HEK293T (cell line): Measurements from ENCODE around the gene KRTAP19-8.

ENCODE experiments used
- CTCF ChIA-PET: fragments of 350-600 bp; formaldehyde crosslinking; extraction: SDS; loops from one replicate; lab custom pipeline; 2021; ENCODE audit warnings: antibody characterized with exemption, inconsistent platforms; lab: Yijun Ruan, JAX
- POLR2A ChIA-PET: fragments of 350-600 bp; formaldehyde crosslinking; extraction: SDS; loops from one replicate; lab custom pipeline; 2020; ENCODE audit warnings: antibody characterized with exemption, inconsistent platforms; lab: Yijun Ruan, JAX
- DNase-seq: peaks from one replicate; pipeline ENCODE4 v3.0.0; 2012; ENCODE audit warnings: mixed read lengths; ENCODE audit errors: extremely low spot score
- ARNT ChIP-seq: fragments of 450-650 bp; IDR thresholded peaks from 2 replicates; pipeline ENCODE4 v1.6.1; 2017; ENCODE audit warnings: mild to moderate bottlenecking
- BHLHE40 ChIP-seq: fragments of 450-650 bp; IDR thresholded peaks from 2 replicates; pipeline ENCODE4 v1.6.1; 2016; ENCODE audit warnings: mild to moderate bottlenecking, moderate library complexity, borderline replicate concordance
- CTBP1 ChIP-seq: fragments of 450-650 bp; IDR thresholded peaks from 2 replicates; pipeline ENCODE4 v1.6.1; 2016; ENCODE audit warnings: borderline replicate concordance
- ELF4 ChIP-seq: fragments of 450-650 bp; IDR thresholded peaks from 2 replicates; pipeline ENCODE4 v1.6.1; 2017; ENCODE audit warnings: antibody characterized with exemption
- FOXA1 ChIP-seq: fragments of 450-650 bp; IDR thresholded peaks from 2 replicates; pipeline ENCODE4 v1.6.1; 2016; ENCODE audit warnings: mild to moderate bottlenecking
- FOXK2 ChIP-seq: fragments of 450-650 bp; IDR thresholded peaks from 2 replicates; pipeline ENCODE4 v1.6.1; 2016; ENCODE audit warnings: mild to moderate bottlenecking
- FOXM1 ChIP-seq: fragments of 450-650 bp; IDR thresholded peaks from 2 replicates; pipeline ENCODE4 v1.6.1; 2017; ENCODE audit warnings: mild to moderate bottlenecking, borderline replicate concordance
- HDGF ChIP-seq: fragments of 450-650 bp; IDR thresholded peaks from 2 replicates; pipeline ENCODE4 v1.6.1; 2017; ENCODE audit warnings: antibody characterized with exemption, borderline replicate concordance
- L3MBTL2 ChIP-seq: fragments of 450-650 bp; conservative IDR thresholded peaks from 2 replicates; pipeline ENCODE4 v1.6.1; 2016; ENCODE audit warnings: mild to moderate bottlenecking
- LEF1 ChIP-seq: fragments of 450-650 bp; IDR thresholded peaks from 2 replicates; pipeline ENCODE4 v1.6.1; 2017; ENCODE audit warnings: mild to moderate bottlenecking, borderline replicate concordance
- NFRKB ChIP-seq: fragments of 450-650 bp; IDR thresholded peaks from 2 replicates; pipeline ENCODE4 v1.6.1; 2016; ENCODE audit warnings: mild to moderate bottlenecking, moderate library complexity
- SP1 ChIP-seq: fragments of 450-650 bp; IDR thresholded peaks from 2 replicates; pipeline ENCODE4 v1.6.1; 2017
- SUZ12 ChIP-seq: fragments of 450-650 bp; IDR thresholded peaks from 2 replicates; pipeline ENCODE4 v1.6.1; 2016; ENCODE audit warnings: mild to moderate bottlenecking
- TARDBP ChIP-seq: fragments of 450-650 bp; IDR thresholded peaks from 2 replicates; pipeline ENCODE4 v1.6.1; 2016
- ZNF384 ChIP-seq: fragments of 450-650 bp; IDR thresholded peaks from 2 replicates; pipeline ENCODE4 v1.6.1; 2016
- TF ChIP-seq, protein P1 (sequence below): fragments of 450-650 bp; IDR thresholded peaks from 2 replicates; pipeline ENCODE4 v1.6.1; 2016

KRTAP19-8 gene, protein sequence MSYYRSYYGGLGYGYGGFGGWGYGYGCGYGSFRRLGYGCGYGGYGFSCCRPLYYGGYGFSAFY

DNA sequence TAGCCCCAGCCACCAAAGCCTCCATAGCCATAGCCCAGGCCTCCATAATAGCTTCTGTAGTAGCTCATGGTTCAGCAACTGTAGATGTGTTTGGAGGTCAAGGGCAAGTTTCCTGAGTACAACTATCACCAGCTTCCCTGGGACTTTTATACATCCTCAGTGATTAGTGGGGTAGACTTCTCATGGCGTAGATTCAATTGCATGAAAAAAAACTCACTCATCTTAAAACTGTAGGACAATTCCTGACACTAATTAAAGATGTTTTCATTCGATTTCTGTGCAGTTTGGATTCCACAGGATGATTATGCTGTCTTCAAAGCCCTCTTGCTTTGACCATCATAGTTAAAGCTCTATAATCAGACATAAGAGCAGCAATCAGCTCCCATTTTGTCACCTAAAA lies at the start of gene KRTAP19-8:
Gene KRTAP19-8 (minus strand): TSS at position 101 of the 400 bp plus-strand sequence. CDS start 33 bp downstream, at position 68.
- DNase-seq: no peak
- CTCF ChIA-PET: no interaction called here
- TF ChIP-seq ARNT: no peak
- TF ChIP-seq, protein P1, sequence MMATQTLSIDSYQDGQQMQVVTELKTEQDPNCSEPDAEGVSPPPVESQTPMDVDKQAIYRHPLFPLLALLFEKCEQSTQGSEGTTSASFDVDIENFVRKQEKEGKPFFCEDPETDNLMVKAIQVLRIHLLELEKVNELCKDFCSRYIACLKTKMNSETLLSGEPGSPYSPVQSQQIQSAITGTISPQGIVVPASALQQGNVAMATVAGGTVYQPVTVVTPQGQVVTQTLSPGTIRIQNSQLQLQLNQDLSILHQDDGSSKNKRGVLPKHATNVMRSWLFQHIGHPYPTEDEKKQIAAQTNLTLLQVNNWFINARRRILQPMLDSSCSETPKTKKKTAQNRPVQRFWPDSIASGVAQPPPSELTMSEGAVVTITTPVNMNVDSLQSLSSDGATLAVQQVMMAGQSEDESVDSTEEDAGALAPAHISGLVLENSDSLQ: no peak
- TF ChIP-seq BHLHE40: no peak
- TF ChIP-seq ELF4: no peak
- POLR2A ChIA-PET: no interaction called here

DNA sequence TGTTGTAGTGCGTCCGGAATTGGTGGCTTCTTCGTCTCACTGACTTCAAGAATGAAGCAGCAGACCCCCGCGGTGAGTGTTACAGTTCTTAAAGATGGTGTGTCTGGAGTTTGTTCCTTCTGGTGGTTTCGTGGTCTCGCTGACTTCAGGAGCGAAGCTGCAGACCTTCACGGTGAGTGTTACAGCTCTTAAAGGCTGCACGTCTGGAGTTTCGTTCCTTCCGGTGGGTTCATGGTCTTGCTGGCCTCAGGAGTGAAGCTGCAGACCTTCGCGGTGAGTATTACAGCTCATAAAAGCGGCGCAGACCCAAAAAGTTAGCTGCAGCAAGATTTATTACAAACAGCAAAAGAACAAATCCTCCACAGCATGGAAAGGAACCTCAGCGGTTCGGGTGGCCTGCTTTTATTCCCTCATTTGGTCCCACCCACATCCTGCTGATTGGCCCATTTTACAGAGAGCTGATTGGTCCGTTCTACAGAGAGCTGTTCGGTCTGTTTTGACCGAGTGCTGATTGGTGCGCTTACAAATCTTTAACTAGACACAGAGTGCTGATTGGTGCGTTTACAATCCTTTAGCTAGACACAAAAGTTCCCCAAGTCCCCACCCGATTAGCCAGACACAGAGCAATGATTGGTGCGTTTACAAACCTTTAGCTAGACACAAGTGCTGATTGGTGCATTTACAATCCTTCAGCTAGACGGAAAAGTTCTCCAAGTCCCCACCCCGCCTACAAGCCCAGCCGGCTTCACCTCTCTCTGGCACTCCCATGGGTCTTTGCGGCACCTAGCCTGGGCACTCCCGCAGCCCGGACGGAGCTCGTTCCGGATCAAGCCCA lies 49.6 kb upstream of the KRTAP19-8 start:
- POLR2A ChIA-PET: no interaction called here
- TF ChIP-seq ELF4 (no peak), ZNF384 (no peak), SP1 (no peak), LEF1 (no peak), NFRKB (no peak), FOXA1 (no peak), CTBP1 (no peak), TARDBP (no peak), FOXM1 (no peak), L3MBTL2 (no peak), ARNT (no peak), HDGF (no peak), SUZ12 (no peak), FOXK2 (no peak)
- TF ChIP-seq, protein P1: no peak
- DNase-seq: no peak
- CTCF ChIA-PET: interaction anchor here (0.7 kb wide), 1 partner anchor 1277 kb away, joined by 3 read pairs; no protein-coding TSS in a partner anchor

DNA sequence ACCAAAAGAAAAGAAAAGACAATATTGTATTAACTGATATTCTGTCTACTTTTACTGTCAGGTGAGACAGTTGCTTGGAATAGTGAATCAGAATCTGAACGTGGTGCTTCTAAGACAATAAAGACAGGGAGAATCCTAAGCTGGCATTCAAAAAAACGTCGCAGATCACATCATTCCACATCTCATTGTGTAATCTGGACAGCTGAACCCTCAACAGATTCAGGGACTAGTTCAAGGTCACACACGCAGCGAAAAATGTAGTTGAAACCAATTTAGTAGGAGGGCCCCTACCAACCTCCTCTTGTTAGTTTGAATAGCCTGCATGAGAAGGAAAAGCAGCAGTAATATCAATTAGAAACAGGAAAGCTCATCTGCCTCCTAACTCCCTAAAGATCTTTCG lies 46.4 kb upstream of the KRTAP19-8 start:
- no peak for TF ChIP-seq CTBP1
- no peak for TF ChIP-seq BHLHE40
- TF ChIP-seq SP1: no peak
- TF ChIP-seq ARNT: no peak
- no peak for TF ChIP-seq SUZ12
- TF ChIP-seq L3MBTL2: no peak
- no peak for TF ChIP-seq ZNF384
- no peak for TF ChIP-seq FOXK2
- no peak for TF ChIP-seq ELF4
- no peak for TF ChIP-seq NFRKB
- TF ChIP-seq TARDBP: no peak
- CTCF ChIA-PET: interaction anchor here (0.9 kb wide), 1 partner anchor 13 kb away, joined by 3 read pairs; no protein-coding TSS in a partner anchor

DNA sequence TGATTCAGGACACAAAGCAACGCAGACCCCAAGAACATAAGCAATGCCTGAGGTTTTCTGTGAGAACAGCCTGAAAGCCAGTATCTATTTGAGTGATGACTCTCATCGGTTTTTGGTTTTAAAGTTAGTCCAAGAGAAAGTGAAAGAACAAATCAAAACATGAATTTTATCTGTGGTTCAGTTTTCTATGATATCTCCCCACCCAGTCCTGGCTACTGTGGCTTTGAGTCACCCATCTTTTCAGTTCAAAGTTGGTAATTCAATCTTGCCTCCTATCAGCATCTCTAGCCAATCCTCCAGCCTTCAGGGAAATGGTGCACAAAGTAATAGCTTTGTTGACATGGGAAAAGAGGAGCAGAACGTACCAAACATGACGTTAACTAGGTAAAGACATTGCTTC lies 40.5 kb upstream of the KRTAP19-8 start:
- ChIA-PET CTCF (interaction anchor here (0.7 kb wide), 1 partner anchor 9 kb away, joined by 3 read pairs; no protein-coding TSS in a partner anchor), POLR2A (no interaction called here)
- no peak for TF ChIP-seq FOXK2
- no peak for TF ChIP-seq TARDBP
- TF ChIP-seq FOXA1: no peak
- TF ChIP-seq ELF4: no peak
- TF ChIP-seq ZNF384: no peak
- no peak for TF ChIP-seq SP1
- no peak for TF ChIP-seq ARNT
- no peak for TF ChIP-seq SUZ12
- no peak for TF ChIP-seq L3MBTL2
- TF ChIP-seq NFRKB: no peak
- no peak for TF ChIP-seq HDGF
- TF ChIP-seq, protein P1: no peak
- TF ChIP-seq FOXM1: no peak
- TF ChIP-seq CTBP1: no peak
- TF ChIP-seq LEF1: no peak
- TF ChIP-seq BHLHE40: no peak
- no peak for DNase-seq

More for the DNA sequence above, 46.4 kb upstream of the KRTAP19-8 start:
- DNase-seq: no peak
- POLR2A ChIA-PET: no interaction called here

DNA sequence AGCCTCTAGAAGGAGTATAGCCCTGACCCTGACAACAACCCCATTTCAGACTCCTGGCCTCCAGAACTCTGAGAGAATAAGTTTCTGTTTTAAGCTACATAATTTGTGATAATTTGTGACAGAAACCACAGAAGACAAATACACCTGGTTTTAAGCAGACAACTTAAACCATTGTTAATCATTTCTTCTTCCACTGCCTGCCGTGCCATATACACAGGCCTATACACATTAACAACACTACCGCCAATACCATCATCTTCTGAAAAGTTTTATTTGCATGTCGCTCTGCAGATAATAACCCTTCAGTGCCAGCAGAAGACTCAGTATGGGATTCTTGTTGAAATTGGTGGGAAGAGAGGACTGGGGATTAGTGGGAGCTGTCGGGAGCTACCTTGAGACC lies 39.9 kb upstream of the KRTAP19-8 start:
- POLR2A ChIA-PET: no interaction called here
- CTCF ChIA-PET: no interaction called here
- no peak for DNase-seq
- no peak for TF ChIP-seq CTBP1

DNA sequence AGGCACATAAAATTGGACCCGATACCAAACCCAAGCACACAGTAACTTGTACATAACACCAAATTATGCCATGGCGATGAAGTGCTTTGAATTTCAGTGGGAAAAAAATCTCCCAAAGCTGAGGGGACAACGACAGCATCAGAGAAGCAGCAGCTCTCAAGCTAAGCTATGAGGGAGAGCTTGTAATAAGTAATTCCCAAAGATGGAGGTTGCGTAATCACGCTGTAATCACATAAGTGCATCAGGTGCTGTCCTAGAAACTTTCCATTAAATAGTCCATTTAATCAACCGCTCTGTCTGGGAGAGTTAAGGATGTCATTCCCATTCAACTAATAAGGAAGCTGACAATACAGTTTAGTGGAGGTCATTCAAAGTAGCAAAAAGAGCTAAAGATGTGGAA lies 37.6 kb upstream of the KRTAP19-8 start:
- ChIA-PET POLR2A (no interaction called here), CTCF (interaction anchor here (1.0 kb wide), 1 partner anchor 10 kb away, joined by 3 read pairs; no protein-coding TSS in a partner anchor)
- TF ChIP-seq L3MBTL2: no peak
- no peak for TF ChIP-seq ELF4
- TF ChIP-seq, protein P1: no peak
- no peak for TF ChIP-seq ARNT
- no peak for TF ChIP-seq SUZ12
- TF ChIP-seq CTBP1: no peak
- TF ChIP-seq BHLHE40: no peak
- TF ChIP-seq LEF1: no peak
- DNase-seq: no peak
